ENCODE results near the gene SENP6. TPM values are rescaled to one million over a fixed set of nuclear protein-coding genes. Genes with fewer than 3 reads are reported as not detected.
"Not testable (repeated sequence)": the region's sequence is repeated elsewhere in the genome, so short reads cannot be mapped to it uniquely, and the experiment has no call there.

The SENP6 gene
- total RNA-seq, 1 donor from 2014 or later: 81.7 TPM

- Mint-ChIP-seq H3K36me3 (ENCODE audit: low read depth) (peaks cover 31% of the 10 kb centered on the region), H3K27me3 (ENCODE audit: insufficient read depth) (no peaks in the 10 kb centered on the region)
These were observed 89.3 kb downstream of the SENP6 start for GRCh38 chr6:75691012-75691411.

GRCh38 chr6:75693534-75693933 is 91.9 kb downstream of the SENP6 start:
- no peaks in the 10 kb centered on the region for H3K9me3 Mint-ChIP-seq
- peaks cover 33% of the 10 kb centered on the region for H3K36me3 Mint-ChIP-seq (ENCODE audit: low read depth)
- no peaks in the 10 kb centered on the region for H3K4me1 Mint-ChIP-seq (ENCODE audit: low read depth)
- no peaks in the 10 kb centered on the region for H3K27me3 Mint-ChIP-seq (ENCODE audit: insufficient read depth)
- intact Hi-C loops (cut with micrococcal nuclease): no loop called here
- no peak for DNase-seq (ENCODE audit: low spot score)
- no peak overlapping the region for H3K27ac Mint-ChIP-seq
- no peak overlapping the region for H3K4me3 Mint-ChIP-seq

More at GRCh38 chr6:75691012-75691411, 89.3 kb downstream of the SENP6 start:
- Mint-ChIP-seq H3K4me1 (ENCODE audit: low read depth) (peaks cover 18% of the 10 kb centered on the region), H3K9me3 (no peaks in the 10 kb centered on the region), H3K4me3 (no peak overlapping the region), H3K27ac (no peak overlapping the region)
- DNase-seq (ENCODE audit: low spot score): no peak
- intact Hi-C loops (cut with micrococcal nuclease): no loop called here

GRCh38 chr6:75694406-75694805 is 92.7 kb downstream of the SENP6 start:
- intact Hi-C loops (cut with micrococcal nuclease): no loop called here
- H3K36me3 Mint-ChIP-seq (ENCODE audit: low read depth): peaks cover 33% of the 10 kb centered on the region
- no peaks in the 10 kb centered on the region for H3K27me3 Mint-ChIP-seq (ENCODE audit: insufficient read depth)
- H3K9me3 Mint-ChIP-seq: no peaks in the 10 kb centered on the region
- no peak for DNase-seq (ENCODE audit: low spot score)
- no peak overlapping the region for H3K27ac Mint-ChIP-seq
- H3K4me3 Mint-ChIP-seq: no peak overlapping the region
- no peaks in the 10 kb centered on the region for H3K4me1 Mint-ChIP-seq (ENCODE audit: low read depth)

GRCh38 chr6:75708334-75708733 is 106.7 kb downstream of the SENP6 start:
- intact Hi-C loops (cut with micrococcal nuclease): loop anchor here (5.0 kb wide), 1 partner anchor 96 kb away; no protein-coding TSS in a partner anchor
- H3K36me3 Mint-ChIP-seq (ENCODE audit: low read depth): peaks cover 22% of the 10 kb centered on the region
- not testable (repeated sequence) for H3K4me1 Mint-ChIP-seq (ENCODE audit: low read depth); DNase-seq (ENCODE audit: low spot score); H3K9me3 Mint-ChIP-seq; H3K4me3 Mint-ChIP-seq; H3K27ac Mint-ChIP-seq; H3K27me3 Mint-ChIP-seq (ENCODE audit: insufficient read depth)

- no peak for DNase-seq (ENCODE audit: low spot score)
- Mint-ChIP-seq H3K4me1 (ENCODE audit: low read depth) (no peaks in the 10 kb centered on the region), H3K27ac (no peak overlapping the region), H3K4me3 (no peak overlapping the region), H3K9me3 (no peaks in the 10 kb centered on the region), H3K27me3 (ENCODE audit: insufficient read depth) (no peaks in the 10 kb centered on the region), H3K36me3 (ENCODE audit: low read depth) (peaks cover 36% of the 10 kb centered on the region)
- intact Hi-C loops (cut with micrococcal nuclease): no loop called here
These were observed 109.5 kb downstream of the SENP6 start for GRCh38 chr6:75711173-75711572.

GRCh38 chr6:75719133-75719532 is 117.5 kb downstream of the SENP6 start:
- H3K27me3 Mint-ChIP-seq (ENCODE audit: insufficient read depth): no peaks in the 10 kb centered on the region
- no peaks in the 10 kb centered on the region for H3K9me3 Mint-ChIP-seq
- DNase-seq (ENCODE audit: low spot score): no peak
- H3K4me1 Mint-ChIP-seq (ENCODE audit: low read depth): no peaks in the 10 kb centered on the region
- intact Hi-C loops (cut with micrococcal nuclease): no loop called here
- H3K36me3 Mint-ChIP-seq (ENCODE audit: low read depth): peaks cover 15% of the 10 kb centered on the region
- no peak overlapping the region for H3K27ac Mint-ChIP-seq
- no peak overlapping the region for H3K4me3 Mint-ChIP-seq

- intact Hi-C loops (cut with micrococcal nuclease): no loop called here
- Mint-ChIP-seq H3K4me1 (ENCODE audit: low read depth) (no peaks in the 10 kb centered on the region), H3K27me3 (ENCODE audit: insufficient read depth) (peaks cover 4% of the 10 kb centered on the region), H3K9me3 (no peaks in the 10 kb centered on the region), H3K4me3 (no peak overlapping the region), H3K27ac (no peak overlapping the region), H3K36me3 (ENCODE audit: low read depth) (no peaks in the 10 kb centered on the region)
- no peak for DNase-seq (ENCODE audit: low spot score)
These were observed 121.7 kb downstream of the SENP6 start for GRCh38 chr6:75723382-75723781.

GRCh38 chr6:75727206-75727605 is 125.5 kb downstream of the SENP6 start:
- Mint-ChIP-seq H3K4me1 (ENCODE audit: low read depth) (no peaks in the 10 kb centered on the region), H3K27me3 (ENCODE audit: insufficient read depth) (peaks cover 4% of the 10 kb centered on the region), H3K27ac (no peak overlapping the region), H3K36me3 (ENCODE audit: low read depth) (no peaks in the 10 kb centered on the region), H3K9me3 (no peaks in the 10 kb centered on the region), H3K4me3 (no peak overlapping the region)
- intact Hi-C loops (cut with micrococcal nuclease): no loop called here
- DNase-seq (ENCODE audit: low spot score): no peak

- H3K36me3 Mint-ChIP-seq (ENCODE audit: low read depth); H3K4me3 Mint-ChIP-seq; H3K9me3 Mint-ChIP-seq; intact Hi-C loops (cut with micrococcal nuclease); H3K27ac Mint-ChIP-seq; H3K4me1 Mint-ChIP-seq (ENCODE audit: low read depth); DNase-seq (ENCODE audit: low spot score): not testable (repeated sequence)
- peaks cover 11% of the 10 kb centered on the region for H3K27me3 Mint-ChIP-seq (ENCODE audit: insufficient read depth)
These were observed 129.3 kb downstream of the SENP6 start for GRCh38 chr6:75731029-75731428.

GRCh38 chr6:75735491-75736186 is 134.0 kb downstream of the SENP6 start:
- Mint-ChIP-seq H3K36me3 (ENCODE audit: low read depth) (no peaks in the 10 kb centered on the region), H3K4me1 (ENCODE audit: low read depth) (no peaks in the 10 kb centered on the region), H3K4me3 (no peak overlapping the region), H3K27me3 (ENCODE audit: insufficient read depth) (peaks cover 12% of the 10 kb centered on the region), H3K9me3 (no peaks in the 10 kb centered on the region), H3K27ac (no peak overlapping the region)
- intact Hi-C loops (cut with micrococcal nuclease): no loop called here
- no peak for DNase-seq (ENCODE audit: low spot score)

GRCh38 chr6:75743971-75744370 is 142.3 kb downstream of the SENP6 start:
- Mint-ChIP-seq H3K27ac (no peak overlapping the region), H3K36me3 (ENCODE audit: low read depth) (no peaks in the 10 kb centered on the region), H3K9me3 (no peaks in the 10 kb centered on the region), H3K27me3 (ENCODE audit: insufficient read depth) (peaks cover 41% of the 10 kb centered on the region), H3K4me1 (ENCODE audit: low read depth) (no peaks in the 10 kb centered on the region), H3K4me3 (no peak overlapping the region)
- DNase-seq (ENCODE audit: low spot score): no peak
- intact Hi-C loops (cut with micrococcal nuclease): no loop called here

- Mint-ChIP-seq H3K27me3 (ENCODE audit: insufficient read depth) (peaks cover 48% of the 10 kb centered on the region), H3K4me1 (ENCODE audit: low read depth) (no peaks in the 10 kb centered on the region), H3K4me3 (no peak overlapping the region), H3K9me3 (no peaks in the 10 kb centered on the region), H3K27ac (no peak overlapping the region), H3K36me3 (ENCODE audit: low read depth) (no peaks in the 10 kb centered on the region)
- no peak for DNase-seq (ENCODE audit: low spot score)
- intact Hi-C loops (cut with micrococcal nuclease): loop anchor here (5.0 kb wide), 1 partner anchor 143 kb away; the partner anchor contains the start of gene SENP6
These were observed 143.7 kb downstream of the SENP6 start for GRCh38 chr6:75745404-75745803.

GRCh38 chr6:75746221-75746620 is 144.5 kb downstream of the SENP6 start:
- H3K27me3 Mint-ChIP-seq (ENCODE audit: insufficient read depth): peaks cover 56% of the 10 kb centered on the region
- no peak overlapping the region for H3K27ac Mint-ChIP-seq
- H3K4me1 Mint-ChIP-seq (ENCODE audit: low read depth): no peaks in the 10 kb centered on the region
- H3K9me3 Mint-ChIP-seq: no peaks in the 10 kb centered on the region
- DNase-seq (ENCODE audit: low spot score): no peak
- intact Hi-C loops (cut with micrococcal nuclease): loop anchor here (5.0 kb wide), 1 partner anchor 144 kb away; the partner anchor contains the start of gene SENP6
- no peak overlapping the region for H3K4me3 Mint-ChIP-seq
- H3K36me3 Mint-ChIP-seq (ENCODE audit: low read depth): no peaks in the 10 kb centered on the region
